ENCODE measurements around the gene TLDC2. TPM values are rescaled to one million over a fixed set of nuclear protein-coding genes. Genes with fewer than 3 reads are reported as not detected.
"Not testable (repeated sequence)": the region's sequence is repeated elsewhere in the genome, so short reads cannot be mapped to it uniquely, and the experiment has no call there.

The TLDC2 gene
- total RNA-seq, 1 donor from 2014 or later, result not detected

GRCh38 chr20:36893801-36894200 lies 17.9 kb downstream of the TLDC2 start:
- DNase-seq (ENCODE audit: low read depth) (no peak), FAIRE-seq (no peak)
- no peak overlapping the region for H2AFZ ChIP-seq (ENCODE audit: low read depth, low read length)
- TF ChIP-seq EZH2 (IDR thresholded peaks at IDR 0.05; ENCODE audit: insufficient read depth, low read length) (no peak), CTCF (IDR thresholded peaks at IDR 0.05; ENCODE audit: insufficient read depth, low read depth, low read length) (no peak)
- H3K27me3 Mint-ChIP-seq (ENCODE audit: low read depth, unreplicated experiment), result no peaks in the 10 kb centered on the region
- H3K4me3 ChIP-seq (ENCODE audit: insufficient read depth, low read depth, low read length), result no peak overlapping the region
- no peak overlapping the region for H3K4me2 ChIP-seq (ENCODE audit: low read length)
- no peaks in the 10 kb centered on the region for H3K9me3 ChIP-seq (ENCODE audit: insufficient read depth, low read depth, low read length)
- no peak overlapping the region for H3K4me3 Mint-ChIP-seq (ENCODE audit: unreplicated experiment)
- H3K27me3 ChIP-seq (ENCODE audit: insufficient read depth, low read length), result no peaks in the 10 kb centered on the region
- H3K27ac ChIP-seq (ENCODE audit: low read depth, low read length), result no peak overlapping the region
- no peaks in the 10 kb centered on the region for H3K36me3 ChIP-seq (ENCODE audit: insufficient read depth, low read length)
- no peak overlapping the region for H3K27ac Mint-ChIP-seq (ENCODE audit: unreplicated experiment)
- no peaks in the 10 kb centered on the region for H3K4me1 ChIP-seq (ENCODE audit: insufficient read depth, low read length)
- H3K9me3 Mint-ChIP-seq (ENCODE audit: unreplicated experiment), result no peaks in the 10 kb centered on the region
- no peak overlapping the region for H3K9ac ChIP-seq (ENCODE audit: low read length)
- H3K4me1 Mint-ChIP-seq (ENCODE audit: low read depth, unreplicated experiment), result peaks cover under 1% of the 10 kb centered on the region
- H3K36me3 Mint-ChIP-seq (ENCODE audit: low read depth, unreplicated experiment), result peaks cover 16% of the 10 kb centered on the region
- no peaks in the 10 kb centered on the region for H3K79me2 ChIP-seq (ENCODE audit: insufficient read depth, low read length)
- no peaks in the 10 kb centered on the region for H4K20me1 ChIP-seq (ENCODE audit: insufficient read depth, low read length)

GRCh38 chr20:36895036-36895435 lies 19.1 kb downstream of the TLDC2 start:
- no peak overlapping the region for H3K9ac ChIP-seq (ENCODE audit: low read length)
- H2AFZ ChIP-seq (ENCODE audit: low read depth, low read length), result no peak overlapping the region
- H3K36me3 ChIP-seq (ENCODE audit: insufficient read depth, low read length), result no peaks in the 10 kb centered on the region
- no peaks in the 10 kb centered on the region for H3K27me3 ChIP-seq (ENCODE audit: insufficient read depth, low read length)
- no peak for DNase-seq (ENCODE audit: low read depth)
- H3K9me3 Mint-ChIP-seq (ENCODE audit: unreplicated experiment), result no peaks in the 10 kb centered on the region
- H3K4me3 Mint-ChIP-seq (ENCODE audit: unreplicated experiment), result no peak overlapping the region
- no peak overlapping the region for H3K4me3 ChIP-seq (ENCODE audit: insufficient read depth, low read depth, low read length)
- no peak for FAIRE-seq
- H3K27ac Mint-ChIP-seq (ENCODE audit: unreplicated experiment), result no peak overlapping the region
- H4K20me1 ChIP-seq (ENCODE audit: insufficient read depth, low read length), result no peaks in the 10 kb centered on the region
- H3K27me3 Mint-ChIP-seq (ENCODE audit: low read depth, unreplicated experiment), result no peaks in the 10 kb centered on the region
- no peaks in the 10 kb centered on the region for H3K9me3 ChIP-seq (ENCODE audit: insufficient read depth, low read depth, low read length)
- no peak overlapping the region for H3K4me2 ChIP-seq (ENCODE audit: low read length)
- peaks cover 16% of the 10 kb centered on the region for H3K36me3 Mint-ChIP-seq (ENCODE audit: low read depth, unreplicated experiment)
- TF ChIP-seq CTCF (IDR thresholded peaks at IDR 0.05; ENCODE audit: insufficient read depth, low read depth, low read length), result no peak
- TF ChIP-seq EZH2 (IDR thresholded peaks at IDR 0.05; ENCODE audit: insufficient read depth, low read length), result no peak
- H3K4me1 ChIP-seq (ENCODE audit: insufficient read depth, low read length), result no peaks in the 10 kb centered on the region
- H3K4me1 Mint-ChIP-seq (ENCODE audit: low read depth, unreplicated experiment), result peaks cover 2% of the 10 kb centered on the region
- no peaks in the 10 kb centered on the region for H3K79me2 ChIP-seq (ENCODE audit: insufficient read depth, low read length)
- H3K27ac ChIP-seq (ENCODE audit: low read depth, low read length), result no peak overlapping the region

GRCh38 chr20:36904690-36905089 lies 28.8 kb downstream of the TLDC2 start:
- no peak overlapping the region for H3K27ac ChIP-seq (ENCODE audit: low read depth, low read length)
- no peaks in the 10 kb centered on the region for H3K4me1 ChIP-seq (ENCODE audit: insufficient read depth, low read length)
- Mint-ChIP-seq H3K27me3 (ENCODE audit: low read depth, unreplicated experiment) (no peaks in the 10 kb centered on the region), H3K4me1 (ENCODE audit: low read depth, unreplicated experiment) (no peaks in the 10 kb centered on the region), H3K9me3 (ENCODE audit: unreplicated experiment) (no peaks in the 10 kb centered on the region), H3K4me3 (ENCODE audit: unreplicated experiment) (no peak overlapping the region), H3K36me3 (ENCODE audit: low read depth, unreplicated experiment) (peaks cover 15% of the 10 kb centered on the region), H3K27ac (ENCODE audit: unreplicated experiment) (no peak overlapping the region)
- no peaks in the 10 kb centered on the region for H3K79me2 ChIP-seq (ENCODE audit: insufficient read depth, low read length)
- TF ChIP-seq CTCF (IDR thresholded peaks at IDR 0.05; ENCODE audit: insufficient read depth, low read depth, low read length), result no peak
- no peak for TF ChIP-seq EZH2 (IDR thresholded peaks at IDR 0.05; ENCODE audit: insufficient read depth, low read length)
- H3K36me3 ChIP-seq (ENCODE audit: insufficient read depth, low read length), result no peaks in the 10 kb centered on the region
- DNase-seq (ENCODE audit: low read depth) (no peak), FAIRE-seq (no peak)
- no peak overlapping the region for H3K4me3 ChIP-seq (ENCODE audit: insufficient read depth, low read depth, low read length)
- H3K27me3 ChIP-seq (ENCODE audit: insufficient read depth, low read length), result no peaks in the 10 kb centered on the region
- H2AFZ ChIP-seq (ENCODE audit: low read depth, low read length), result no peak overlapping the region
- no peaks in the 10 kb centered on the region for H4K20me1 ChIP-seq (ENCODE audit: insufficient read depth, low read length)
- H3K9me3 ChIP-seq (ENCODE audit: insufficient read depth, low read depth, low read length), result no peaks in the 10 kb centered on the region
- no peak overlapping the region for H3K4me2 ChIP-seq (ENCODE audit: low read length)
- no peak overlapping the region for H3K9ac ChIP-seq (ENCODE audit: low read length)

GRCh38 chr20:36905566-36905965 lies 29.6 kb downstream of the TLDC2 start:
- FAIRE-seq; H3K4me2 ChIP-seq (ENCODE audit: low read length); H4K20me1 ChIP-seq (ENCODE audit: insufficient read depth, low read length); H2AFZ ChIP-seq (ENCODE audit: low read depth, low read length); H3K9ac ChIP-seq (ENCODE audit: low read length); H3K27me3 ChIP-seq (ENCODE audit: insufficient read depth, low read length); H3K27me3 Mint-ChIP-seq (ENCODE audit: low read depth, unreplicated experiment); H3K4me3 ChIP-seq (ENCODE audit: insufficient read depth, low read depth, low read length); H3K27ac Mint-ChIP-seq (ENCODE audit: unreplicated experiment); H3K27ac ChIP-seq (ENCODE audit: low read depth, low read length); H3K9me3 ChIP-seq (ENCODE audit: insufficient read depth, low read depth, low read length); H3K4me1 Mint-ChIP-seq (ENCODE audit: low read depth, unreplicated experiment); H3K36me3 ChIP-seq (ENCODE audit: insufficient read depth, low read length); H3K9me3 Mint-ChIP-seq (ENCODE audit: unreplicated experiment); H3K4me3 Mint-ChIP-seq (ENCODE audit: unreplicated experiment); H3K4me1 ChIP-seq (ENCODE audit: insufficient read depth, low read length); DNase-seq (ENCODE audit: low read depth); H3K79me2 ChIP-seq (ENCODE audit: insufficient read depth, low read length): not testable (repeated sequence)
- H3K36me3 Mint-ChIP-seq (ENCODE audit: low read depth, unreplicated experiment), result peaks cover 16% of the 10 kb centered on the region

Measured in astrocyte (in vitro differentiated cells and primary cell).